Measurements from ENCODE around the gene SERPINA3.

- TF ChIP-seq CTCF (conservative IDR thresholded peaks at IDR 0.05 in 1 of 2, IDR thresholded peaks at IDR 0.05 in 1 of 2; ENCODE audit: extremely low read depth in 1 of 2, insufficient read depth in 1 of 2, low read depth in 1 of 2, low read length in 2 of 2), result no peak
- TF ChIP-seq EZH2 (IDR thresholded peaks at IDR 0.05; ENCODE audit: borderline replicate concordance, low read length), result no peak
These were observed 36.6 kb downstream of the SERPINA3 start for GRCh38 chr14:94648801-94649200.
